GM18499 (cell line): ENCODE data around the gene FAM170A.
A peak's percentile ranks its signal among the peaks of the same experiment; 100 is the strongest.

Source experiments
- ATAC-seq: cut with Tn5 transposase; IDR thresholded peaks from one replicate; pipeline ENCODE4 v1.9.1; 2021; ENCODE audit warnings: moderate number of reproducible peaks; ENCODE audit not compliant: insufficient read depth, unreplicated experiment

The FAM170A gene, protein sequence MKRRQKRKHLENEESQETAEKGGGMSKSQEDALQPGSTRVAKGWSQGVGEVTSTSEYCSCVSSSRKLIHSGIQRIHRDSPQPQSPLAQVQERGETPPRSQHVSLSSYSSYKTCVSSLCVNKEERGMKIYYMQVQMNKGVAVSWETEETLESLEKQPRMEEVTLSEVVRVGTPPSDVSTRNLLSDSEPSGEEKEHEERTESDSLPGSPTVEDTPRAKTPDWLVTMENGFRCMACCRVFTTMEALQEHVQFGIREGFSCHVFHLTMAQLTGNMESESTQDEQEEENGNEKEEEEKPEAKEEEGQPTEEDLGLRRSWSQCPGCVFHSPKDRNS

DNA sequence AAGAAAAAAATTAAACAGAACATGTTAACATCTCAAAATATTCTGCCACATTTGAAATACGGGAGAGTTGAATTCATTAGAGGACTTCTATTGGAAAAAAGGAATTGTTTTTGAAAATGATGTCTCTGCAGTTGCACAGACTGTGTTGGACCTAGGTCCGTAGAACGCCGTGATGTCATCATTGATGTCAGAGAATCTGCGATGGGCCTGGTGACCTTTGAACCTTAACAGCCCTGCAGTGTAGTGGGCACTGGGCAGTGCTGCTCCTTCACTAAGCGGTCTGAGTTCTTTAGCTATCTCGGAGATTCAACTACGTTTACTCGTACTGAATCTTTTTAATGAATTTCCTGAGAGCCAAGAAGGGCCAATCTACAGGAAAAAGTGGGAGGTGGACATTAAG lies at the start of gene FAM170A:
TSS of gene FAM170A (plus strand) at position 220 of the 400 bp plus-strand sequence. CDS start 211 bp downstream, outside the sequence.
- no peak for ATAC-seq

DNA sequence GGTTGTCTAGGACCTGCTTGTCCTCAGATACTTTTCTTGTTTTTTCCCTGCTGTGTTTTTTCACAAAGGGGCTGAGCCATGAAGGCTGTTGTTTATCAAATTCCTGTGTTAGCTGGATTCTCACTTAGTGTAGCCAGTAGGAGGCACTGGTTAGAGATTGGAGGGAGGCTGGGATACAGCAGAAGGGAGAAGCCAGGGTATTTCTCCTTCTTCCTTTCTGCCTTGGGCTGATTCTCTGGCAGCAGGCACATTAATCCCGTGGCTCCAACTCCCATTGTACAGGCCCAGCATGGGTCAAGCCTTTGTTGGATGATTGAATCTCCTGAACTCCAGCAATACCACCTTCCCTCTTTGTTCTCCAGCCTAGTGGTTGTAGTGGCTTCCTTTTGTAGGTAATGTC lies 46.4 kb upstream of the FAM170A start:
- ATAC-seq: no peak

DNA sequence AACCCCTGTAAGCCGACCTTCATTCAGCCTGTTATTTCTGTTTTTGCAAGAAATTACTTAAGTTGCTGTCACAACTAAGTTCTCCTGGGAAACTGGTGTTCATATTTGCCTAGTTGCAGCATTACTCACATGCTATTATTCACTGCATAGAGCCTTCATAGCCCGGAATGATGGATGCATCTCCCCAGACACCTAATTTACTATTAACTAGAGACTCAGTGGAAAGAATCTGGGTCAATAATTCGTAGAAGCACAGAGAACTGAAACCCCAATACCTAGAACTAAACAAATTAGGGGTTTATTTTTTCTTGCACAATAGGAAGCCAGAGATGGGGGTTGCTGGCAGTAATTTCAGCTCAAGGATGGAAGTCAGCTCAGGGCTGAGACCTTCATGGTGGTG lies 45.7 kb upstream of the FAM170A start:
- ATAC-seq: peak; percentile 76

DNA sequence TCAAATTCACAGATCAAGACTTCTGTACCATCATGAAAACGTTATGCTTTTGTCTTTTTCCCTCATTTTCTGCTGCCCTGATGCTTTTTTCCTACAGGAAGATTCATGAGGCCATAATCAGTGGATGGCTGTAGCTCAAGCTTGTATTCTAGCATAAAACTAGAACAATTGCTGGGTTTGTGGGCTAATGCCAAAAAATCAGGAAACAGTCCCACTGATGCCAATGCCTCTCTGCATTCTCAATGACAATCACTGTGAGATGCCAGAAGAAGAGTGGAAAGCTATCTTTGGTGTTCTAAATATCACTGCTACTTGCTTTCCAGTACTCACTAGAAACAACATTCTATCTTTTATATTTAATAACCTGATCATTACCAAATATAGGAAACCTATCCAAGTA lies 33.3 kb upstream of the FAM170A start:
- no peak for ATAC-seq

DNA sequence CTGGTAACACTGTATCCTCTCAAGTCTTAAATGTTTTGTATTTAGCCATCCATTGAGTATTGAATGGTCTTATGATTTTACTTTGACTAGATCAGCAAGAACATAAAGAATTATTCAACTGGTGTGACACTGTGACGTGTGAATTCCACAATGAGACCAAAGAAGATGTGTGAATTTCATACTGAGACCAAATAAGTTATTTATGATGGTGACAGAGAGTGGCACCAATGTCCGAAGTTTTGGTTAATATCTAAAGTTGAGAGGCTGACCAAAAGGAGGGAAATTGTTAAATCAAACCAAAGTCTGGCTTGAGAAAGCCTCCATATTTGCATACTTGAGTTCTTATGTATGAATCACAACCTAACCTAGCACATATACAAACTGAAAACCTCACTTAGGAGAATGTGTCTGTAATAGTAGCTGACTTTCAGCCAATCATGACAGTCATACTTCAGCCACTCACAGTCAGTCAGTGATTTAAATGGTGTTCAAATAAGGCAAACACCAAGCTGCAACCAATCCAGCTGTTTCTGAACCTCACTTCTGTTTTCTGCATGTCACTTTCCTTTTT lies 31.5 kb upstream of the FAM170A start:
- ATAC-seq: no peak

DNA sequence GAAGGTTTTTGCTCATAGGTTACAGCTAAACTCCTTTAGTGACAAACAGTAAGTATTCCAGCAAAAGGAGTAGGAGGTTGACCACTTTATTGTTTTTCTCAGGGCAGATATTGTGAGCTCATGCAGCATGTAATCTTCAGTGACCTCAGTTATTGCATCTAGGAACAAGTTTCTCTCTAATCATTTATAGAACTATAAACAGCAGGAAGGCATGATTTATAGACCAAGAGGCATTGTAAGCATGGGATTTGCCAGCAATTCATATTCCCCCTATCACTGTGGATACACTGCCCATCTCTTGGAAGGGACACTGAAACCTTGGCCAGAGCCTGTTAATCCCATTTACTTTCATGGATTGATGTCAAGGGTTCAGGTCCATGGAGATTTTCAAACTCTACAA lies 15.4 kb upstream of the FAM170A start:
- ATAC-seq: no peak

DNA sequence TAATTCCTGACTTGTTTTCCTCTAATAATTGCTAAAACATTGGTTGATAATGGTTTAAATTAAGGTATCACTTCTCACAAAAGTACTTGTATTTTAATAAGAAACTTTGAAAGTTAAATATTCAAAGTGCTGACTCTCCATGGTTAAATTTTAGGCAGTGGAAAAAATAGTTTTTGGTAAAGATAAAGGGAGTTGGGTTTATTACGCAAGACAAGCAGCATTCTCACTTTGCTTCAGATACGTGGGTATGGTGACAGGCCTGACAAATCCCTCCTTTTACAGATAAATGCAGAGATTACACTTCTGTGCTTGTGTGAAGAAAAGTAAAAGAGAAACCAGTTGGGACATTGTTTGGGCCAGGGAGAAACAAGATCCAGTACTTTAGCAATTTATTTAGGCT lies 14.5 kb upstream of the FAM170A start:
- ATAC-seq: no peak

DNA sequence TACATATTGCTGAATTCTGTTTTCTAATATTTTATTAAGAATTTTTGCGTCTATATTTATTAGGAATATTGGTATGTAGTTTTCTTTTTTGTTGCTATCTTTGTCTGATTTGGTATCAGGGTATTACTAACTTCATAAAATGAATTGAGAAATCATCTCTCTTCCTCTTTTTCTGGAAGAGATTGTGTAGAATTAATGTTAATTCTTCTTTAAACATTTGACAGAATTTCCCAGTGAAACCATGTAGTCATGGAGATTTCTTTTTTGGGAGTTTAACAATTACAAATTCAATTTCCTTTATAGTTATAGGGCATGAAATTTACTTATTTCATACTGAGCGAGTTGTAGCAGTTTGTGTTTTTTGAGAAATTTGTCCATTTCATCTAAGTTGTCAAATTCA lies 3.3 kb upstream of the FAM170A start:
- no peak for ATAC-seq

DNA sequence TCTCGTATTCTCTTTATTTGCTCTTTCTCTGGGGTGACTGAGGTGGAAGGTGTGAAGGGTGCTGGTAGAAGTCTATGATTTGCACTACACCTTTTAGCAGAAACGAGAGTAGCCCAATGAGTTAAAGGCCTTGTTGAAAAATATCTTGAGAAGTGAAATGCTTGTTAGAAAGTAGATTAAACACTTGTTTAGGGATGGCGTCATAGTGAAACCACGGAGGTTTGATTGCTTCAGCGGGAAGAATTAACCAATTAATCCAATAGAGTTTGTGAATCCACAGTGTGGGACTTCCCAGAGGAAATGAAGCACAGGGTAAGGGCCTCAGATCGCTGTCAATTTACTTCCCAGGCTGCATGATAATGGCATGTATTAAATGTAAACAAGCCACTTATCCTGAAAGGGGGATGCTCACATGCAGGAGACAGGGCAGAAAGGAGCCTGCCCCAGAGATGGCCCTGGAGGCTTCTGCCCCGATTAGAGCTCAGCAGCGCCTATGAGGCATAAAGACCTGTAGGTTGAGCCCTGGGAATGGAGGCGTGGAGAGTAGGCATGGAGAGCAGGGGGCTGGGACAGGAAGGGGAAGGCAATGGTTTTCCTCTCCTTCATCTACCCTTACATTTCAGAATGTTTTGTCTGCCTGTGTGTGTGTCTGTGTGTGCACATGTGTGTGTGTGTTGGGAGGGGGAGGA lies 1.5 kb downstream of the FAM170A start:
- ATAC-seq: no peak

DNA sequence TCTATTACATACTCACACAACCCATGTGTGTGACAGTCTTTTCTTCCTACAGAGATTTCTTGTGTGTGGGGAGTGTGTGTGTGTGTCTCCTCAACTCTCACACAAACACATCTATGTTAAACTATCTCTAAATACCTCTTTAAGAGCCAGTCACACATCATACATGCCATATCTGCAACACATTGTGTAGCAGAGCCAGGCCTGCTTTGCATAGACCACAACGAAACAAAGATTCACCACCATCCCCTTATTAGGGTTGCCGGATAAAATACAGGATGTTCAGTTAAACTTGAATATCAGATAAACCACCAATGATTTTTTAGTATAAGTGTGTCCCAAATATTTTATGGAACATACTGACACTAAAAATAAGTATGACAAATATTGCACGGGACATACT lies 2.3 kb downstream of the FAM170A start:
- ATAC-seq: no peak

DNA sequence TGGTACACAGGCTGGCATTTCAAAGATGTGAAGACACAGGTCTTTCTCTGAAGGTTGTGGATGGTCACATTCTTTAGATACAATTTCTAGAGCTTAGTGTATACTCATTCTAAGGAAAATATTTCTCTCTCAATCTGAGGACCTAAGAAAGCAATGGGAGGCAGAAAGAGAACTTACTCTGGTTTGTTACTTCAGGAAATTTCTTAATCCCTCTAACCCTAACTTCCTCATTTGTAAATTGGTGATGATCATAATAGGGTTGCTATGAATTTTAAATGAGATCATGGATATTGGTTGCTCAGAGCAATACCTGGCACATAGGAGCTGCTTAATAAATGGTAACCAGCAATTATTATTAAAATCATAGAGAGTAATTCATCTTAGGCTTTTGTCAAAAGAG lies 22.1 kb downstream of the FAM170A start:
- no peak for ATAC-seq

DNA sequence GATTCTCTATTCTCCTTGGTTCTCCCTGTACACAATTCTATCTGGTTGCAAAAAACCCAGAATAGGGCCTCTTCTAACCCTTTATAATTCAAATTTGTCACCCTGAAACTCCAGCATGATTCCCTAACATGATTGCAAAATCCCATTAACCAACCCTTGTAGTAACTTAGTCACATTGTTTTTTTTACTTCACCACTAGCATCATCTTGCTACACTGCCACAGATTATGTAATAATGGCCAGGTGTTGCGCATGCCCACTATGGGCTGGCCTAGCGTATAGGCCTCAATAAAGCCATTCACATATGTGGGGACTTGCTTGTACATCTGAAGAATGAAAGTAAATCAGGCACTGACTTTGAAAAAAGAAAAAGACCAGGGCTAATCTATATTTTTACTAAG lies 25.7 kb downstream of the FAM170A start:
- no peak for ATAC-seq

DNA sequence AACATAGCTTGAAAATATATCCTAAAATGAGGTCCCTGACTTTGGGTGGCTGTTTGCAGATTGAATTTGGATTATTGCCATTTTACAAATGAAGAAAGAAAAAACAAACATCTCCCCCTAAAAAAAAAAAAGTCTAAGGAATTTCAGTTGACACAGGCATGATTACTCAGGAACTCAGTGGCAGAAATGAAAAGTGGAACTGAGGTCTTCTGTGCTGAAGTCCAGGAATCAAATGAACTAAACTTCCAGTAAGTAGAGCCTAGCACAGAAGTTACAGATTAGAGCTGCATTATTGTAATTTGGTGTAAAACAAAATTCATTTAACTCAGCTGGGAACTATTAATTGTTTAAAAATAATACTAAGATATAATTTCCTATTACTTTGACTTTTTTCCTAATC lies 26.7 kb downstream of the FAM170A start:
- no peak for ATAC-seq

DNA sequence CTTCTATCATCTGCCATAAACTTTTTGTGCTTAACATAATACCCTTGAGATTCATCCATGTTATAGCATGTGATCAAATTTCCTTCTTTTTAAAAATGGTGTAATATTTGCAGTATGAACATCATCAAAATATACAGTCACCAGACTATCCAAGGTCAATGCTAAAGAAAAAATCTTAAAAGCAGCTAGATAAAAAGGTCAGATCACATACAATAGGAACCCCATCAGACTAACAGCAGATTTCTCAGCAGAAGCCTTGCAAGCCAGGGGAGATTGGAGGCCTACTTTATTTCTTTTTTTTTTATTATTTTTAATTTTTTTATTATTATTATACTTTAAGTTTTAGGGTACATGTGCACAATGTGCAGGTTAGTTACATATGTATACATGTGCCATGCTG lies 37.2 kb downstream of the FAM170A start:
- ATAC-seq: no peak

DNA sequence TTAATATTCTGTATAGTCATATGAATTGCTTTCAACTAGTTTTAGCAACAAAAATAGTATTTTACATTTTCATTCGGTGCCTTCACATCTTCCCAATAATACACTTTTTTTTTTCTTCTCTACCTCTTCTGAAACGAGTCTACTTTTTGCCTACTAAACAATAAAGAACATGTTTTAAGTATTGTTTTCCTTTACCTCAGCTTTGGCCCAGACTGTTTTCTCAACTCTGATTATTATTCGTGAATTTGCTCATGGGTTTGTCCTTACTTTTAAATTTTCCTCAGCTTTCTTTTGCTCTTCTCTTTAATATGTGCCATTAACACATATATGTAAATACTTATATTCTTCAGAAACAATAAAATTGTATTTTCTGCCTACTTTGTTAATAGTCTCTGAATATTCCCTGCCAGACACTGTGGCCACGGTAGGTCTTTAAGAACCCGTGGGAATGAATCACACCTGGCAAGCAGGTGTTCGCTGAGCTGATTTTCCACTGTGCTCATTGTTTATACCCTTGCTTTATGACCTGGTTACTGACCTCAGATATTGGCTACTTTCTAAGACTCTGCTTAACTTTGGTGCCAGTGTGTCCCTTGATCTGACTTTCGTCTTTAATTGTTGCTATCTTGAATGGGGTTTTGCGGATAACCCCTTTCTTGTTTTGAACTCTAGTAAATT lies 49.1 kb downstream of the FAM170A start:
- no peak for ATAC-seq

DNA sequence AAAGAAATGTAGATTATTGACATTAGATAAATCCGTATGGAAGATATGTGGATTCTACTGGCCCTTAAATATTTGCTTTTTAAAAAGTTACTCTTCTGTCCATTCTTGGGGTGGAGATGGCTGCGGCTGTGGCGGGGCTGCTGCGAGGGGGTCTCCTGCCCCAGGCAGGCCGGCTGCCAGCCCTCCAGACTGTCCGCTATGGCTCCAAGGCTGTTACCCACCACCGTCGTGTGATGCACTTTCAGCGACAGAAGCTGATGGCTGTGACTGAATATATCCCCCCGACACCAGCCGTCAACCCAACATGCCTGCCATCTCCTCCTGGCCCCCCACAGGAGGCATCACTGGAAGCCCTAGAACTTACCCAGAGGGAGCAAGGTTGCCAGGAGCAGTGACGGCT lies 50.7 kb downstream of the FAM170A start:
- ATAC-seq: no peak

DNA sequence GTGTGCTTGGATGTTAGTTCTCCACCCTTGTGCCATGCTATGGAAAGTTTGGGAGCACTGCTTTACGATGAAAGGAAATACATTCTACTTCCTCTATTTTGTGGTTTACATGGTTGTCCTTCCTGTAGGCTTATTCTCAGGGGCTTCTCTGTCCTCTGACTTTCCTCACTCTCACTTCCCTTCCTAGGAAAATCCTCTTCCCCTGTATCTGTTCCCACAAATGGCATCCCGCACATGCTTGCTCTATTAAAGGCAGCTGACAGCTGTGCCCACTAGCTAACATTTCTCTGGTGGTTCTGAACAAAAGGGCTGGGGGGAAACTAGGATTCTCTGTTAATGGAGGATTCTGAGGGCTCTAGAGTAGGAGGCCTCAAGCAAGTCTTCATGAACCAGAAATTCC lies 52.4 kb downstream of the FAM170A start:
- ATAC-seq: no peak

DNA sequence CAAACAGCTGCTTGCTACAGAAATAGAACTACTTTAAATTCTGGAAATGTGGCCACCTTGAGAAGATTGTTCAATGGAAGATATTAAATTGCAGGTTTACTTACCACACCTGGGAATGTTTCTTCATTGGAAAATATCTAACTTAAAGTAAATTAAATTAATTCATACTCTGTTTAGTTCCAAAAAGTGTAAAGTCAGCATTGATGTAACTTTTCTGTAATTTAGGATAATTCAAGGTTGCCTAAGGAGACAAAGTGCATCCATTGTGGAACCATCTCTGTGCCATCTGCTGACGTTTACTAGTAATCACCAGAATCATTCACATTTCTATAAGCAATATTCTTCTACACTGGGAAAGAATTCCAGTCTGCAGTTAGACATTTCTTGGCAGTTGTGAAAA lies 53.0 kb downstream of the FAM170A start:
- ATAC-seq: no peak
